EH (cell line): ENCODE measurements around the gene ILDR2.
A peak's percentile ranks its signal among the peaks of the same experiment; 100 is the strongest.

Experiments
- DNase-seq: peaks from one replicate; pipeline ENCODE4 v3.0.0-alpha.2; 2015; ENCODE audit warnings: low read depth

ILDR2 gene

DNA sequence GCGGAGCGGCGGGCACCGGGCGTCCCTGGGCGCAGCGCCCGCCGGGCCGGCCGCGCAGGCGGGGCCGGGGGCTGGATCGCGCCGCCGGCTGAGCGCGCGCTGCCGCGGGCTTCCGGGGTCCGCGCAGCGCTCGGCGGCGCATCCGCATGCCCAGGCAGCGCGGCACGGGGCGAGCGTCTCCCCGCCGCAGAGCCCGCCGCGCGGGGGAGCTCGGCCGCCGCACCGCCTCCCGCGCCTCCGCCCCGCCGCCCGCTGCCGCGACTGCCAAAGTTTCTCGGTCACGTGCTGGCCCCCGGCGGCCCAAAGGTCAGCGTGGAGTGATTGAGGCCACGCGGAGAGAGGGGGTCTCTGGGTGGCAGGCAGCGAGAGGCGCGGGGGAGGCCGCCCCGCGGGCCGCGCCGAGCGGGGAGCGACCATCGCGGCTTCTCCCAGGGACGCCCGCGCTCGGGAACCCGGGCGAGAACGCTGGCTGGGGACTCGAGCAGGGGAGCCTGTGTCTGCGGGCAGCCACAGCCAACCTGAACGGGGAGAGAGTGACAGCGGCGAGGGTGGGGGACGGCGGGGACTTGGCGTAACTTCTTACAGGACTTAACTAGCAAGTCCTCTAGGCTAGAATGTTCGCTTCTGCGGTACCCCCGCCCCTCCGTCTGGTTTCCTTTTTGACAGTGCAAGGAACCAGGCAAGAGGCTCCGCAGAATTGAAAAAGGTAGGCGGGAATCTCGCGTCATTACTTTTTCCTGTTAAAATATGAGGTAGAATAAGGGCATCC is at the start of gene ILDR2:
Gene ILDR2 (minus strand): TSS at position 180 of the 769 bp plus-strand sequence. CDS start 272 bp downstream, outside the sequence.
- peak; percentile 26 for DNase-seq

DNA sequence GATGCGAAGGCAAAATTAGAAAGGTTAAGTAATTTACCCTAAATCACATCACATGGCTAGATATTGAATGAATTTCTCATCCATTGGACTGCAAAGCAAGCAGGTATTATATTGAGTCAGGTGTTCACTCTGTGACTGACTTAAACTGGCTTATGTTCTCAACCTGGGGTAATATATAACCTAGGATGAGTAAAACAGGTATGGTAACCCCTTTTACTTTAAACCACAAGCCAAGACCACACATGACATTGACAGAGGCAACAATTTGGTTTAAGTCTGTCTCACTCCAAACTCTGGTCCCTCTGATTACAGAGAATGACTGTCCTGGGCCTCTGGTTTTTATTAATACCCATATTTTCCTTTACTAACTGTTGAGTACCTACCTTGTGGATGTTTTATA is 47.0 kb upstream of the ILDR2 start:
- no peak for DNase-seq

DNA sequence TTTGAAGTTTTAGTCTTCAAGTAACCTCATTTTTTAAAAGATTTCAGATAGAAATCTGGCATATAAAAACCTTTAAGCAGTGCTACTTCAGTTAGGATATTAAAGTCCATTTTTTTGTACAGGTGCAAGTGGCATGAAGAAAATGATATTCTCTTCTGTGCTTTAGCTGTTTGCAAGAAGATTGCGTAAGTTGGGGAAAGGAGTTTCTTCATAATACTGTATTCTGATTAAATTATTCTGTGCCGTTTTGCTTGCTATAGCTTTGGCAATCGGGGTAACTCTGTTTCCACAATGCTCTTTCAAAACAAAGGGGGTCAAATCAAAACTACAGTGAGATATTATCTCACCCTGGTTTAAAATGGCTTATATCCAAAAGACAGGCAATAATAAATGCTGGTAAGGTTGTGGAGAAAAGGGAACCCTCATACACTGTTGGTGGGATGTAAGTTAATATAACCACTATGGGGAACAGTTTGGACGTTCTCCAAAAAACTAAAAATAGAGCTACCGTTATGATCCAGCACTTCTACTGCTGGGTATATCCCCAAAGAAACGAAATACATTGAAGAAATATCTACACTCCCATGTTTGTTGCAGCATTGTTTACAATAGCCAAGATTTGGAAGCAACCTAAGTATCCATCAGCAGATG is 40.9 kb upstream of the ILDR2 start:
- DNase-seq: no peak

GRCh38 chr1:167013108-167013929 is 38.0 kb upstream of the ILDR2 start:
- no peak for DNase-seq

GRCh38 chr1:167012570-167012969 is 37.2 kb upstream of the ILDR2 start:
- no peak for DNase-seq

DNA sequence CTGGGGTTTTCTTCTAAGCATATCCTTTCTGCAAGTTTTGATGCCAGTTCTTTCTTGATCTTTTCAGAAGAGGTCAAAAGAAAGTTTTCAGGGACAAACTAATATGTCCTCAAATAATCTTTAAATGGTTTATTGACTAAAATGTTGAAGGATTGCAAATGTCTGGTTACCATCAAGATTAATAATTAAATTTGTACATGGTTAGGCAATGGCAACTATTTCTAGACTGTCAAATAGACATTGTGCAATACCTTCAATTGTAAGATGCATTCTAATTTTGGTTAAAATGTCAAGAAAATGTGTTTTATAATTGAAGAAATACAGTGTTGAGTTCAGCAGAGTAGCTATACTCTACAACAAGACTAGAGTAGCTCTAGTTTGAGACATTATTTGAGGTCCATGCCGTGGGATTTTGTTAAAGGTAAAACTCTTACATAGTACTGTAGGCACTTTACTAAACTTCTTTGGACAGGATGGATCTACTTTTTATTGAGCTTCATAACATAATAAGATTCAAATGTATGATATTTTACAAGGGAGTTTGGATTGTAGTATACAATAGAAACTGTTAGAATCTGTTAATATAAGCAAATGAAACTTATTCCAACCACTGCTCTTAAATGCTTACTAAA is 36.3 kb upstream of the ILDR2 start:
- no peak for DNase-seq

- no peak for DNase-seq
Measured at GRCh38 chr1:167003711-167004110, 28.4 kb upstream of the ILDR2 start.

DNA sequence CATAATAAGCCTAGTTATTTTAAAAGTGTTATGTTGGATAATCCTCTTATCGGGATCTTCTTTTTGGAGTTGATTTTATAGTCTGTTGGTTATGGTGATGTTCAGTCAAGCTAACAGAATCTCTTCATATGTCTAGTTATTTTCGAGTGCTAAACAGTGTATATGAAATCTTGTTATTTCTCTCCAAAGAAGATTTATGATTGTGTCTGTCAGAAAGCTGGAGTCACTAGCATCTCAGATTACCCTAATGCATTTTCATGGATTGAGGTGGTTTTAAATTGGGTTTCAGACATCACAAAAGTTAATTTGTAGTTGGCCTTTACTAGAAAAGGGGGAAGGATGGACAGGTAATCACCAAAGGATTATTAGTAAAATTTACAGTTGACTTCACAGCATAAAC is 27.0 kb upstream of the ILDR2 start:
- DNase-seq: no peak

- no peak for DNase-seq
Measured at GRCh38 chr1:167000546-167000945, 25.2 kb upstream of the ILDR2 start.

- no peak for DNase-seq
Measured at GRCh38 chr1:166999500-167000055, 24.2 kb upstream of the ILDR2 start.

DNA sequence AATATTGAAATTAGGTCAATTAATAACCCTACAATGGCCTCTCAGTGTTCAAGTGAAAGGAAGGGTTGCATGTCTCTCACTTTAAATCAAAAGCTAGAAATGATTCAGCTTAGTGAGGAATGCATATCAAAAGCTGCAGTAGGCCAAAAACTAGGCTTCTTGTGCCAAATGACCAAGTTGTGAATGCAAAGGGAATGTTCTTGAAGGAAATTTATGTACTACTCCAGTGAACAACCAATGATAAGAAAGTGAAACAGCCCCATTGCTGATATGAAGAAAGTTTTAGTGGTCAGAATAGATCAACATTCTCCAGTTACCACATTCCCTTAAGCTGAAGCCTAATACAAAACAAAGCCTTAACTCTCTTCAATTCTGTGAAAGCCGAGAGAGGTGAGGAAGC is 23.7 kb upstream of the ILDR2 start:
- DNase-seq: no peak

GRCh38 chr1:166988974-166989515 is 13.7 kb upstream of the ILDR2 start, which contains the start of gene MAEL:
Gene MAEL (plus strand): TSS chr1:166989280. CDS start chr1:166989353, 73 bp downstream.
- DNase-seq: no peak

DNA sequence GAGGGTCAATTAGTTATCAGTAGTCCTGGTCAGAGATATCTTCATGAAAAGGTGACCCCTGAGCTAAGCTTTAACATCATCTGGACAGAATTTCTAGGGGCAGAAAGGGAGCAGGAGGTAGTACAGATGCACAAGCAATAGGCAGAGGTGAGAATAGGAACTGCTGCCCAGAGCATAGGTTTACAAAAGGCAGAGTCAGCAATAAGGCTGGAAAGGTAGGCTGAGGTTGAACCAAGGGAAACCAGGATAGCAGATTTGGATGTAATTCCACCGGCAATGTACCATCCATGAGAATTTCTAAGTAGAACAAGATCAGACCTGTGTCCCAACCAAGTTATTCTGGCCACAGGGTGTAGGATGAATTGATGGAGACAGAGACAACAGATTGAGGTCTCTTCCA is 6.2 kb upstream of the ILDR2 start:
- DNase-seq: no peak

DNA sequence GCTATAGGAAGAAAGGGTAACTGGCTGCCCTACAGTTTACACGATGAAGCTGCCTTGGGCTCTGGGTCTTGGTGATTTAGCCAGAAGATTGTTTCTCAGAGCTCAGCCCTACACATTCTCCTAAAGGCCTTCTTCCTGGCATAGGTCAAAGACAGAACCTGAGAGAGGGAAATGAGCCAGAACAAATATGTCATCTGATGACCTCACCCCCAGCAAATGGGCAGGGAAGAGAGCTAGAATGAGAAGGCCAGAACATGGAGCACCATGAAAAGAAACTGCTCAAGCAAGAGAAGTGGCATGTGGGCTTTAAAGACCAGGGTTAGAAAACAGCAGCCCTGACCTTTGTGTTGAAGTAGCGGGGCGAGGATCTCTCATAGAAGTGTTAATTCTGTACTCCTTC is 5.5 kb upstream of the ILDR2 start:
- no peak for DNase-seq

DNA sequence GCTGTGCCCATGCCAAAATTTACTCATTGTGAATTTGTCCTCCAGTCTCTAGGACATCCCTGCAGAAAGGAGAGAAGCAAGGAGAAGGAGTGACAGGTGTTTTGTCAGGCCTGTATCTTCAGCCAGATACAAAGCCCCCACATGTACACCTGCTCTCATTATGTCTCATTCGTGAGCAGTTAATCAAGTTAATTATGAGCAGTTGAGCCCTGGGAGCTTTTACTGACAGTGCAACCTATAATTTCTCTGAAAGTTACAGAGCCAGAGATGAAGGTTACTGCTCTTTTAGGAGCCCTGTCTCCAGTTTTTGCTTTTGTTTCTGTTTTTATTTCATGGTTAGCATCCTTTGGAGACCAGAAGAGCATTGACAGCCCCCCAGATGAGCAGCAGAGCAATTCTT is 5.0 kb upstream of the ILDR2 start:
- DNase-seq: no peak

DNA sequence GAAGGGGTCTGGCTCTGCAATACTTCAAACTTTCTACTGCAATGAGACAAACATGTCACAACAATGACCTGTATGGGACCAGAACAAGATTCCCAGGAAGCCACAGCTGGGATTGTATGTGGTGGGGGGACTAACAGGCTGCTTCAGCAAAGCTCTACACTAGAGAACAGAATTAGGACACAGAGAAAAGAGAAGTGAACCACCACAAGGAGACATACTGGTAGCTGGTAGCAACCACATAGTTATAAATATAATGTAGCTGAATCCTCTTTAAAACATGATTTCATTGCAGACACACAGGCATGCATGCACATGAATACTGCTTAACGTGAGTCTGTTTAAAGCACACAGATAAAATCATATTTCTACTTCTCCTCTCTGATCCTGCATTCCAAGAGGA is 3.5 kb upstream of the ILDR2 start:
- no peak for DNase-seq

DNA sequence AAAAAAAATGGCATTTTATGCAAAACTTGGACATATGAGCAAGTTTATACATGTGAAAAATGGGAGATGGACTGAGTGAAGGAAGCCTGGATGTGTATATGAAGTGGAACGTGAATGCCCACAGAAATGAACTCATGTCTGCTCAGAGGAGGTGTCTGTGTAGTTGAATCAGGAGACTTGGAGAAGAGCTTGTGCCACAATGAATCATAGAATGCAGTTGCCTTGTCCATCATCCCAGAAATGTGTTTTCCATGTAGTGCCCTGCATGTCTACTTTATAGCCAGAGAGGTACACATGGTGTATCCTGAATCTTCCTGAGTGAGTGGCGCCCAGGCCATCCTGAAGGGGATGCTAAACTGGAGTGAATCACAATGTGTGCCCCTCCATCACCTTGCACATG is 2.6 kb upstream of the ILDR2 start:
- no peak for DNase-seq

DNA sequence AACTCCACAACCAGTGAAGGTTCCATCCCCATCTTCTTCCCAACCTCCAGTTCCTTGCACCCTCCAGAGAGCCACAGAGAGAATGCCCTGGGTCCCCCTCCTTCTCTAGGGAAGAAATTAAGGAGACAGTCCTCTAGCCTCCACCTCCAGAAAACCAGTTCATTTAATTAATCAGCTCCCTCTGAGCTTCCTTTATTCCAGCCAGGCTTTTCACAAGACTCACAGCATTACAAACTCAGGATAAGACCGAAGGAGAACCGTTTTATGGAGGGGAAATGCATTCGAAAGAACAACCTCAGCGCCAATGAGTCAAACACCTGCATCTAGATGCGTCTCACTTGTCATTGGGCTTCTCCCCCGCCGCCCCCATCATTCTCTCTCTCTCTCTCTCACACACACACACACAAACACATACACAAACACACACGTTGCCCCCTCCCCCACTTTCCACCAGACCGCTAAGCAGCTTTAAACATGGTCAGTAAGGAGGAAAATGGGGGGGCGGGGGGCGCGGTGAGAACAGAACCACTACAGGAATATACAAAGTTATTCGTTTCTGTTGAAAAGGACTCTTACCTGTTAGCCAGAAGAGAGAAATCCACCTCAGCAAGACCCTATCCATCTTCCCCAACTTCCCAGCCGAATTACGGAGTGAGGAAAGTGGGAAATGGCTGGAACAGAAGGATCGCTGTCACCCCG is 544 bp downstream of the ILDR2 start:
- DNase-seq: no peak

GRCh38 chr1:166972826-166973225 is 2.5 kb downstream of the ILDR2 start:
- no peak for DNase-seq

DNA sequence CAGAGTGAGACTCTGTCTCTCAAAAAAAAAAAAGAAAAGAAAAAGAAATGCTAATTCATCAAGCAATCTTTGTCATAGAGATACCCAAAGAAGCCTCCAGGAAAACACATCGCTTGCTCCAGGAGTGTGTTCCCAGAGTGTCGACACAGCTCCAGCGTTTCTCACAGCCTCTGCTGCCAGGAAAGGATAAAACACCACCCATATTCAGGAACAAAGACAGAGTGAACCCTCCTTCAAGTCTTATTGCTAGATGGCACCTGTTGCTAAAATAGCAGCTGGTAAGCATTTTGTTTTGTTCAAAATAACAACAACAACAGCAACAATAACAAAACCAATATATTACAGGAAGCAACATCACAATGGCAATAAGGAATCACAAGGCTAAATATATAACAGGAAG is 3.1 kb downstream of the ILDR2 start:
- no peak for DNase-seq

GRCh38 chr1:166971252-166971651 is 4.1 kb downstream of the ILDR2 start:
- no peak for DNase-seq
